Measurements from ENCODE around the gene TCF12. TPM values are rescaled to one million over a fixed set of nuclear protein-coding genes. Genes with fewer than 3 reads are reported as not detected.

TCF12 gene
- total RNA-seq, 1 donor from 2014 or later = 33.2 TPM

DNA sequence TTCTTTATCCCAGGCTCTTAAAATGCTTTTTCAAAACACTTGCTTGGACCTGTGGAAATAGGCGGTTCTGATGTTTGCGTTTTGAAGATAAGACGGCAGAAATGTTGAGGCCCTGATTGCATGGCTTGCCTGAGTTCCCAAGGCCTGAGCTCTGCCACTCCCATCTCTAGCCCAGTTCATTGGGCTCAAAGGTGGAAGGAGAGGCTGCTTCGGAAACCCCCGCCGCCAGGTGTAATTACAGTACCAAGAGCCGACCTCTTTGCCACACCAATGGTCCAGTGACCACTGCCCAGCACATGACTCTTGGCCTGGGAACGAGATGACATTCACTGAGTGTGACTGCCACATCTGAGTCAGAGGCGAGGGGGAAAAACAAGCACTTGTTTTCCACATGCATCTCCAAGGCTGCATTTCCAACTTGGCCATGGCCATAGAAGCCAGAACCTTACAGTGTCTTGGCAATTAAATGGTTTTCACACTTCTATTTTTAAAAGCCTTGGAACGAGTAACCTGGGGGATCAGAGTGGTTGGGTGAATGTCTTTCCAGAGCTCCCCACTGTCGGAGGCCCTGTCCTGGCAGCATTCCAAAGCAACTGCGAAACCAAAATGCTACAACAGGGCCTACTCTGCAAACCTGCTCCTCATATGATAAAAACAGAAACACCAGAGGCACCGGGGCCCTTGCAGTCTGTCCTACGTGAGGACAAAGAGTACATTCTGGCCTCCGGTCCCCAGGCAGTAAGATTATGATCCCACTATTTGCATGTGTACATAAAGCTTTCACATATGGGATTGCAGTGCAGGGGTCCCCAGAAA is 394.1 kb downstream of the TCF12 start:
- Histone ChIP-seq H3K36me3 (ENCODE audit: control insufficient read depth, insufficient read depth, low read length) (no peaks in the 10 kb centered on the region), H3K27me3 (ENCODE audit: control insufficient read depth, insufficient read depth, low read length) (no peaks in the 10 kb centered on the region), H3K4me3 (ENCODE audit: low read depth, low read length) (no peak overlapping the region)
- FAIRE-seq (peak; percentile 40), DNase-seq (ENCODE audit: low read depth) (no peak)
- TF ChIP-seq, protein P1, sequence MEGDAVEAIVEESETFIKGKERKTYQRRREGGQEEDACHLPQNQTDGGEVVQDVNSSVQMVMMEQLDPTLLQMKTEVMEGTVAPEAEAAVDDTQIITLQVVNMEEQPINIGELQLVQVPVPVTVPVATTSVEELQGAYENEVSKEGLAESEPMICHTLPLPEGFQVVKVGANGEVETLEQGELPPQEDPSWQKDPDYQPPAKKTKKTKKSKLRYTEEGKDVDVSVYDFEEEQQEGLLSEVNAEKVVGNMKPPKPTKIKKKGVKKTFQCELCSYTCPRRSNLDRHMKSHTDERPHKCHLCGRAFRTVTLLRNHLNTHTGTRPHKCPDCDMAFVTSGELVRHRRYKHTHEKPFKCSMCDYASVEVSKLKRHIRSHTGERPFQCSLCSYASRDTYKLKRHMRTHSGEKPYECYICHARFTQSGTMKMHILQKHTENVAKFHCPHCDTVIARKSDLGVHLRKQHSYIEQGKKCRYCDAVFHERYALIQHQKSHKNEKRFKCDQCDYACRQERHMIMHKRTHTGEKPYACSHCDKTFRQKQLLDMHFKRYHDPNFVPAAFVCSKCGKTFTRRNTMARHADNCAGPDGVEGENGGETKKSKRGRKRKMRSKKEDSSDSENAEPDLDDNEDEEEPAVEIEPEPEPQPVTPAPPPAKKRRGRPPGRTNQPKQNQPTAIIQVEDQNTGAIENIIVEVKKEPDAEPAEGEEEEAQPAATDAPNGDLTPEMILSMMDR (IDR thresholded peaks at IDR 0.05; ENCODE audit: insufficient read depth, low read length, severe bottlenecking) = no peak

DNA sequence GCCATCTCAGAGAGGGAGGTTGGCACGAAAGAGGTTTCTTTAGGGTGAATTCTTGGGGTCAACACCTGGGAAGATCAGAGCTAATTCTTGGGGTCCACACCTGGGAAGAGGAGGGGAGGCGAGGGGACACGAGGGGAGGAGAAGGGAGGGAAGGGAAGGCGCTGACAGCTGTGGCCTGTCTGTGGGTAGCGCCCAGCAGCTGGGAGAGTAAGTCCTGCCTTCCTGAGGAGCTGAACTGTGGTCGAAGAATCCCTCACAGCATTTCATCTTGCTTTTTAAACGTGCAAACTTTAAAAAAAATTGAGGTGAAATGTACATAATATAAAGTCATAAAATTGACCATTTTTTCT is 394.7 kb downstream of the TCF12 start:
- DNase-seq (ENCODE audit: low read depth) = no peak
- FAIRE-seq = no peak
- TF ChIP-seq, protein P1 (IDR thresholded peaks at IDR 0.05; ENCODE audit: insufficient read depth, low read length, severe bottlenecking) = no peak
- Histone ChIP-seq H3K4me3 (ENCODE audit: low read depth, low read length) (no peak overlapping the region), H3K36me3 (ENCODE audit: control insufficient read depth, insufficient read depth, low read length) (no peaks in the 10 kb centered on the region), H3K27me3 (ENCODE audit: control insufficient read depth, insufficient read depth, low read length) (no peaks in the 10 kb centered on the region)

DNA sequence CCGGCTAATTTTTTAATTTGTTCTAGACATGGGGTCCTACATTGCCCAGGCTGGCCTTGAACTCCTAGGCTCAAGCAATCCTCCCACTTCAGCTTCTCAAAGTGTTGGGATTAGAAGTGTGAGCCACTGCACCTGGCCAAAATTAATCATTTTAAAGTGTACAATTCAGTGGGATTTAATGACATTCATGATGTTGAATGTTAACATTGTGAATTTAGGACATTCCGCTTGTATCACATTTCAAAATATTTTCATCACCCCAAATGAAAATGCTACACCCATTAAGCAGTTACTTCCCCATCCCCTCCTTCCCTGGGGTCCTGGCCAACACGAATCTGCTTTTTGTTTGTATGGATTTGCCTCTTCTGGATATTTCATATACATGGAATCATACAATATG is 395.8 kb downstream of the TCF12 start:
- DNase-seq (ENCODE audit: low read depth) (no peak), FAIRE-seq (no peak)
- Histone ChIP-seq H3K36me3 (ENCODE audit: control insufficient read depth, insufficient read depth, low read length) (no peaks in the 10 kb centered on the region), H3K4me3 (ENCODE audit: low read depth, low read length) (no peak overlapping the region), H3K27me3 (ENCODE audit: control insufficient read depth, insufficient read depth, low read length) (no peaks in the 10 kb centered on the region)
- TF ChIP-seq, protein P1 (IDR thresholded peaks at IDR 0.05; ENCODE audit: insufficient read depth, low read length, severe bottlenecking) = no peak

DNA sequence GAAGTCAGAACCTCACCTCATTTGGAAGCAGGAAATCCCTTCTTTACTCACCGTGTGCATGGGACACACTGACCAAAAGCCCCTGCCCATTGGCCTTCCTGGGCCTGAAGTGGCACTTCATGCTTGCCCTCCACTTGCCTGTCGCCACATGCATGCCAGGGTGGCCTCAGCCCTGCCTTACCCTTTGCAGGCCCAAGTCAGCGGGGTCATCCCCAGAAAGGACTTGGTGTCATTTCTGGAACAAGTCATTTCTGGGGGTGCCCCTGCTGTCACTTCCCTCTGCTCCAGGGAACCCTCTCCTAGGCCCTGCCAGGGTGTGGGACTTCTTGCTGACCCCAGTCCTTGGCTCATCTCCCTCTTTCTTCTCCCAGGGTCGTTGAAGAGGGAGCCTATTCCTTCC is 398.0 kb downstream of the TCF12 start:
- FAIRE-seq = no peak
- Histone ChIP-seq H3K27me3 (ENCODE audit: control insufficient read depth, insufficient read depth, low read length) (no peaks in the 10 kb centered on the region), H3K4me3 (ENCODE audit: low read depth, low read length) (no peak overlapping the region), H3K36me3 (ENCODE audit: control insufficient read depth, insufficient read depth, low read length) (no peaks in the 10 kb centered on the region)
- TF ChIP-seq, protein P1 (IDR thresholded peaks at IDR 0.05; ENCODE audit: insufficient read depth, low read length, severe bottlenecking) = no peak
- DNase-seq (ENCODE audit: low read depth) = no peak

DNA sequence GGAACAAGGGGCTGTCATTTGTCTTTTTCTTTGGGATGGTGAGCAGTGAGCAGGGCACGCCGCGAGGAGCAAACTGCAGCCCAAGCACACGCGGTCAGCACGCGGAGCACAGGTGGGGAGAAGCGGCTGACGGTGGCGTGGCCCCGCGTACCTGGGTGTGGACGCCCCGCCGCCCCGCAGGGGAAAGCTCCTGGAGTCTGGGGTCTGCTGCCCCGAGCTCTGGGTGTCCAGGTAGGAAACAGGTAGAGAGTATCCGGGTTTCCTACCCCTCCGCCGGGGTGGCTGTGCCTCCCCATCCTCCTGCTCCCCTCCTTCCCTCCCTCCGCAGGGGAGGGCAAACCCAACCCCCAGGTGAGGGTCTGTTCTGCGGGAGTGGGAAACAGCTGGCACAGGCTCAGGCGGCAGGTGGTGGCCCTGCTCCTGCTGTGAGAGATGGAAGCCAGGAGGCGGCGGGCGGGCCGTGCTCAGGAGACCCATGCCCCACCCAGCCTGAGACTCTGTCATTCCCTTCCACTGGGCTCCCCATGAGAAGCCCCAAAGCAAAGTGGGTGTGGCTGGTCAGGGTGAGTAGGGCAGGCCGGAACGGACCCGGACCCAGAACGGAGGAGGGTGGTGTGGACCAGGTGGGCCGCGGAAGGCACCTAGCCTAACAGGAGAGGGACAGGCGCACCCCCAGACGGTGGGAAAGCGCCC is 400.9 kb downstream of the TCF12 start:
- Histone ChIP-seq H3K4me3 (ENCODE audit: low read depth, low read length) (no peak overlapping the region), H3K36me3 (ENCODE audit: control insufficient read depth, insufficient read depth, low read length) (no peaks in the 10 kb centered on the region), H3K27me3 (ENCODE audit: control insufficient read depth, insufficient read depth, low read length) (no peaks in the 10 kb centered on the region)
- TF ChIP-seq, protein P1 (IDR thresholded peaks at IDR 0.05; ENCODE audit: insufficient read depth, low read length, severe bottlenecking) = no peak
- FAIRE-seq (no peak), DNase-seq (ENCODE audit: low read depth) (no peak)

Data from bronchial epithelial cell (primary cell).